Dedifferentiated amniotic fluid mesenchymal stem cell (primary cell): ENCODE results near the gene GPR146.
"Not testable (repeated sequence)": the region's sequence is repeated elsewhere in the genome, so short reads cannot be mapped to it uniquely, and the experiment has no call there.

Experiments
- DNase-seq: peaks from one replicate; pipeline ENCODE4 v3.0.0-alpha.2; 2016; ENCODE audit errors: extremely low spot score

Gene GPR146

GRCh38 chr7:1044189-1045068 lies at the start of gene GPR146:
TSS of gene GPR146 (plus strand) at chr7:1044546. CDS start at chr7:1057516, 12,970 bp downstream.
- peak; percentile 98 for DNase-seq

DNA sequence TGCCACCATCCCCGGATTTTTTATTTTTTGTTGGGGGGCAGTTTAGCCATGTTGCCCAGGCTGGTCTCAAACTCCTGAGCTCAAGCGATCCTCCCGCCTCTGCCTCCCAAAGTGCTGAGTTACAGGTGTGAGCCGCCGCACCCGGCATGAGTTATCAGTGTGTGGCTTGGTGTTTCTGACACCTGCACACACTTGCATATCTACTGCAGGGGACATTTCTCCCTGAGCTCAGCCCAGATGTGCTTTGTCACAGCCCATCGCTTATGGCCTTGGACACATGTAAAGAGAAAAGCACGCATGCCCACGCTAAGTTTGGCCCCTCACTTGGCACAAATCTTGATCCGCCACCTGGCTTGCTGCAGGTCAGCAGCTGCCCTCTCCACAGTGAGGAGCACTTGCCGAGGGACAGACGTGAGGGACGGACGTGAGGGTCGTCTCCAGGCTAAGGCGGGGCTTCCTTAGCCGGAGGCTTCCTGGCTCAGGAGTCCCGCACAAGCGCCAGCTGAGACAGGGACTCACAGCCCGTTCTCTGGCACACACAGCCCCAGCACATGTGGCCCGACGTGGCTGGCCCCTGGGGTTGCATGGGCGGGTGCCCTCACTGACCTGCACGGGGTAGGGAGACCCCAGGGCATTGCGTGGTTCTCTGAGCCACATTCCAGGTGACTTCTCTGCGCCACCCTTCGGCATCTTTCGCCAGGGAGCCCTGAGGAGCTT lies 49.6 kb upstream of the GPR146 start:
- DNase-seq = no peak

DNA sequence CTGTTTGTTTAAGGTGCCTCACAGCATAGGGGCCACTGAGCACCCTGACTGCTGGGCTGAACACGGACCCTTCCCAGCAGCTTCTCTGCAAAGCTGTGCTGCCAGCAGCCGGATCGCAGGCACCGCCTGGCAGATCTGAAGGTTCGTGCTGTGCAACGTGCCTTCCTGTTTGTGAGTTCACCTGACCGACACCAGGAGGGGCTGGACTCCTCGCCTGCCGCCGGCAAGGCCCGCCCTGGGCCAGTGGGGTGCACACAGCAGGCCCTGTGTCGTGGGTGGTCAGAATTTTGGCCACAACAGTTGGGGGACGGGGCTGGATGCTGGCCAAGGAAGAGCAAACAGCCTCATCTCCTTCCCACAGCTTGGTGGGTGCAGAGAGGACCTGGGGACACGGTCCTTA lies 48.8 kb upstream of the GPR146 start:
- no peak for DNase-seq

GRCh38 chr7:996079-996872 lies 48.1 kb upstream of the GPR146 start:
- no peak for DNase-seq

GRCh38 chr7:997404-998395 lies 46.6 kb upstream of the GPR146 start:
- DNase-seq = no peak

GRCh38 chr7:999149-999879 lies 45.0 kb upstream of the GPR146 start:
- no peak for DNase-seq

- DNase-seq = no peak
These were observed 44.1 kb upstream of the GPR146 start for GRCh38 chr7:999941-1000935.

DNA sequence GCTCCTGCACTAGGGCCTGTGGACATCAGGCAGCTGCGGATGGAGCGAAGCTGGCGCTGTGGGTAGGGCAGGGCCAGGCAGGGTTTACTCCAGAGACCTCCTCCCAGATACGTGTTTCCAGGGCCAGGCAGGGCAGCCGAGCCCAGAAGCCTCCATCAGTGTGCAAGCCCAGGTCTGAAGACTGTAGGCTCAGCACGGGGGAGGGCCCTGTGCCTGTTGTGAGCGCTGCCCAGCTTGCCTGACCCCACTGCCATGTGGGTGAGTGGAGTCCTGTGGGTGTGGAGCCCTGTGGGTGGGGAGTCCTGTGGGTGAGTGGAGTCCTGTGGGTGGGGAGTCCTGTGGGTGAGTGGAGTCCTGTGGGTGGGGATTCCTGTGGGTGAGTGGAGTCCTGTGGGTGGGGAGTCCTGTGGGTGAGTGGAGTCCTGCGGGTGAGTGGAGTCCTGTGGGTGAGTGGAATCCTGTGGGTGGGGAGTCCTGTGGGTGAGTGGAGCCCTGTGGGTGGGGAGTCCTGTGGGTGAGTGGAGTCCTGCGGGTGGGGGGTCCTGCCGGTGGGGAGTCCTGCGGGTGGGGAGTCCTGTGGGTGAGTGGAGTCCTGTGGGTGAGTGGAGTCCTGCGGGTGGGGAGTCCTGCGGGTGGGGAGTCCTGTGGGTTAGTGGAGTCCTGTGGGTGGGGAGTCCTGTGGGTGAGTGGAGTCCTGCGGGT lies 43.1 kb upstream of the GPR146 start:
- DNase-seq = not testable (repeated sequence)

GRCh38 chr7:1002026-1002425 lies 42.3 kb upstream of the GPR146 start:
- DNase-seq = not testable (repeated sequence)

- not testable (repeated sequence) for DNase-seq
These were observed 41.9 kb upstream of the GPR146 start for GRCh38 chr7:1002445-1002844.

DNA sequence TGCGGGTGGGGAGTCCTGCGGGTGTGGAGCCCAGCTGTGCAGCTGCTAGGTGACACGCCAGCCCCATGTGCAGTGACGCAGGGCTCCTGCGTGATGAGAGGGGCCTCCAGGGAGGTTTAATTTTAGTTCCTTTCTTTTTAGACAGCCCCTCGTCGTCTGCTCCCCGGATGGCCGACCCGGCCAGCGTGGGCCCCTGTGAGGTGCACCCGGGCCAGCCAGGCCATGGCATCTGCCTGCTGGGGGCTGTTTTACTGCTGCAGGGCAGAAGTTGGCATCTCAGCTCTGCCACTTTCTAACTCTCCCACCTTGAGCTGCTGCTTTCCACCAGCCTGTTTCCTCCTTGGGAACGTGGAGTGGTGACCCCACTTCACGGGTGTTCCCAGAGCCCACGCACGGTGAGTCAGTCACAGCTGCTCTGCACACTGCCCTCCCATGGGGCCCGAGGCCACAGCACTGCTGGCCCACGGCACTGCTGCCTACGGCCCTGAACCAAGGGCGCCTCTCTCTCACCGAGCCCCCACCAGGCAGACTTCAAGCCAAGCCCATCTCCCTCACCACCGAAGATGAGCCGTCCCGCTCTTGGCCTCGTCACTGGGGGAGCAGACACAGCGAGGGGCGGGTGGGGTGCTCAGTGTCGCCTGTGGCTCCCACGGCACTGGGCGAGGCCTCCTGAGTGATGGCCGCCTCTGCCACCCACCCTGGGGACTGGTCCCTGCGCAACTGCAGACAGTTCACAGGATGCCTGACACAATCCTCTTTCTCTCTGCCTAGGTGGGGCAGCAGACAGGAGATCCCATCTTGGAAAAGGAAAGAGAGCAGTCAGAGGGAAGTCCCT lies 40.1 kb upstream of the GPR146 start:
- DNase-seq = no peak

- DNase-seq = no peak
These were observed 39.0 kb upstream of the GPR146 start for GRCh38 chr7:1005303-1005702.

- DNase-seq = no peak
These were observed 36.4 kb upstream of the GPR146 start for GRCh38 chr7:1007901-1008300.

GRCh38 chr7:1008733-1009363 lies 35.5 kb upstream of the GPR146 start:
- no peak for DNase-seq

GRCh38 chr7:1009747-1010146 lies 34.6 kb upstream of the GPR146 start:
- no peak for DNase-seq

- DNase-seq = no peak
These were observed 34.1 kb upstream of the GPR146 start for GRCh38 chr7:1010226-1010625.
